ENCODE data around the gene PABPN1L.
A peak's percentile ranks its signal among the peaks of the same experiment; 100 is the strongest.

Gene PABPN1L

DNA sequence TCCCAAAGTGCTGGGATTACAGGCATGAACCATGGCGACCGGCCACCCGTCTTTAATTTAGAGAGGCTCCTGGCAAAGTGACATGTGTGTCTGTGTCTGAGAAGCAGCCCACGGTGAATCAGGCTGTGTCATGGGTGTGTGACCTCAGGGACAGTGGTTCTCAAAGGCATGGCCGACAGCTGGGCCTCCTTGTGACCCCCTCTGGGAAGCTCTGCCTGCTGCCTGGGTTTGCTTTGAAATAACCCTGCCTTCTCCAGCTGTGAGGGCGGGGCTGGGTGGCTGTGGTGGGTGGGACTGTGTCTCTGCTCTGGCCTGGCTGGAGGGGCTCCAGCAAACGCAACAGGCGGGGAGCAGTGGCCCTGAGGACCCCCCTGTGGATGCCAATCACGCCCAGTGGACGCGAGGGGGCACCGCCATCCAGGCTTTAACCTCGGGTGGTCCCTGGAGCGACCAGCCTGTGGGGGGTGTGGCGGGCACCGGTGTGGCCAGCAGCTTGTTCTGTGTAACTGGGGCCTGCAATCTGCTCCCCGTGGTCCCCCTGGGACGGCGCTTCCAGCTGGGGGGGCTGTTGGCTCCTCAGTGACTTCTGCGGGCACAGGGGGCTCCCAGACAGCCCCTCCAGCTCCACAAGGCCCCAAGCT is 46.0 kb downstream of the PABPN1L start:
- TF ChIP-seq, protein P1, sequence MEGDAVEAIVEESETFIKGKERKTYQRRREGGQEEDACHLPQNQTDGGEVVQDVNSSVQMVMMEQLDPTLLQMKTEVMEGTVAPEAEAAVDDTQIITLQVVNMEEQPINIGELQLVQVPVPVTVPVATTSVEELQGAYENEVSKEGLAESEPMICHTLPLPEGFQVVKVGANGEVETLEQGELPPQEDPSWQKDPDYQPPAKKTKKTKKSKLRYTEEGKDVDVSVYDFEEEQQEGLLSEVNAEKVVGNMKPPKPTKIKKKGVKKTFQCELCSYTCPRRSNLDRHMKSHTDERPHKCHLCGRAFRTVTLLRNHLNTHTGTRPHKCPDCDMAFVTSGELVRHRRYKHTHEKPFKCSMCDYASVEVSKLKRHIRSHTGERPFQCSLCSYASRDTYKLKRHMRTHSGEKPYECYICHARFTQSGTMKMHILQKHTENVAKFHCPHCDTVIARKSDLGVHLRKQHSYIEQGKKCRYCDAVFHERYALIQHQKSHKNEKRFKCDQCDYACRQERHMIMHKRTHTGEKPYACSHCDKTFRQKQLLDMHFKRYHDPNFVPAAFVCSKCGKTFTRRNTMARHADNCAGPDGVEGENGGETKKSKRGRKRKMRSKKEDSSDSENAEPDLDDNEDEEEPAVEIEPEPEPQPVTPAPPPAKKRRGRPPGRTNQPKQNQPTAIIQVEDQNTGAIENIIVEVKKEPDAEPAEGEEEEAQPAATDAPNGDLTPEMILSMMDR (conservative IDR thresholded peaks at IDR 0.05), result no peak

DNA sequence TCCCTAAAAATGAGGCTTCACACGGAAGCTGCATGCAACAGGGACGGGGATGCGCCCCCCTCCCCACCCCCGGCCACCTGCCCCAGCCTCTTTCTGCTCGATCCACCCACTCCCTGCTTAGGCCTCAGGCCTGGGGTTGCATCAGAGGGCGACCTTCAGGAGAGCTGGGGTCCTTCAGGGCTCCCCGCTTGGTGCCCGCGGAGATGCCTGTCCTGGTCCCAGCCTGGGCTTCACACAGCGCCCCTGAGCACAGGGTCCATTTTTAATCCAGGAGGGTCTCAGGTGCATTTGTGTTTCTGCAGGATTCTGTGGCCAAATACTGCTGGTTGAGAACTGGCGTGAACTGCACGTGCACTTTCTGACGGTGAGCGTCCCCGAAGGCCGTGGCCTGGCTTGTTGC is 47.3 kb downstream of the PABPN1L start:
- no peak overlapping the region for H3K27ac ChIP-seq
- TF ChIP-seq, protein P1 (conservative IDR thresholded peaks at IDR 0.05), result no peak

More for the DNA sequence above, 46.0 kb downstream of the PABPN1L start:
- H3K27ac ChIP-seq, result no peak overlapping the region

DNA sequence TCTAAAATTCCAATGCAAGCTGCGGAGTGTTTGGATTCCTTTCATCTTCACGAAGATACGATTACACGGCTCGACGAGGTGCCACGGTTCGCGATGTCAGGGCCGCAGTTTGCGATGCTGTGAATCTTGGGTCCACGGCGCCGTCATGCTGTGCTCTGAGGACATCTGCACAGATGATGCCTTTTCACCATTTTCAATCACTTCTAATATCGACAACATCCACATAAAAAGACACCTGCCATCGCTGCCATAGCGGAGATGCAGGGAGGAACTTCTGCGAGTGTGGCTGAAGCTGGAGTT is 47.9 kb downstream of the PABPN1L start:
- TF ChIP-seq, protein P1 (conservative IDR thresholded peaks at IDR 0.05), result no peak
- no peak overlapping the region for H3K27ac ChIP-seq

DNA sequence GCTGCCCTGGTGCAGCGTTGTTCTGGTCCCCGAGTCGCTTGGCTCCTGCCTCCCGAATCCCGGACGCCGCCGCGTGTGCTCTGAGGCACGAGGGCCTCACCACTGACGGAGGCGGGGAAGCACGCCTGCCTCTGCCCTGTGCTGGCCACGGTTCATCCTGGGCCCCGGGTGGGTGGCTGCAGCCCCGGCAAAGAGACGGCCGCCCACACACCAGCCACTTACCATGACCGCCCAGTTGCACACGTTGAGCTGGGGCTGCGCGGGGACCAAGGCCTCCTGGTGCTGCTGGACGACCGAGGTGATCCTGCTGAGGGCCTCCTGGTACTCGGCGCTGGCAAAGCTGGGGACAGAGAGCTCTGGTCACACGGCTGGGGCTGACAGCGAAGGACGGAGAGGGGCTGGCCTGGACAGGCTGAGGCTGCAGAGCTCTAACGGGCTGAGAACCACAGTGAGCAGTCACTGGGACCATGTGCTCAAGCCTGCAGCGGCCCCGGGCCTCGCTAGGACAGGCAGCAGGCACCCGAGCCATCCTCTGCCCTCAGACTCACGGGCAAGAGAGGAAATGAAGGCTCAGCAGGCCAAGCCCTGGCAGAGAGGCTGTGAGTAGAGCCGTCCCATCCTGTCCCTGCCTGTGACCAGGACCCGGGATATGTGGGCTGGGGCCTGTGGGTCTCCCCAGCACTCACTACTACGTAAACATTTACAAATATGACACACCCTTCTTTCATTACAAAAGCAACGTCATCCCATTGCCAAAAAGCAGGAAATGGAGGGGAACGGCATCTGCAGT is 48.5 kb downstream of the PABPN1L start:
- TF ChIP-seq, protein P1 (conservative IDR thresholded peaks at IDR 0.05), result no peak
- no peak overlapping the region for H3K27ac ChIP-seq

DNA sequence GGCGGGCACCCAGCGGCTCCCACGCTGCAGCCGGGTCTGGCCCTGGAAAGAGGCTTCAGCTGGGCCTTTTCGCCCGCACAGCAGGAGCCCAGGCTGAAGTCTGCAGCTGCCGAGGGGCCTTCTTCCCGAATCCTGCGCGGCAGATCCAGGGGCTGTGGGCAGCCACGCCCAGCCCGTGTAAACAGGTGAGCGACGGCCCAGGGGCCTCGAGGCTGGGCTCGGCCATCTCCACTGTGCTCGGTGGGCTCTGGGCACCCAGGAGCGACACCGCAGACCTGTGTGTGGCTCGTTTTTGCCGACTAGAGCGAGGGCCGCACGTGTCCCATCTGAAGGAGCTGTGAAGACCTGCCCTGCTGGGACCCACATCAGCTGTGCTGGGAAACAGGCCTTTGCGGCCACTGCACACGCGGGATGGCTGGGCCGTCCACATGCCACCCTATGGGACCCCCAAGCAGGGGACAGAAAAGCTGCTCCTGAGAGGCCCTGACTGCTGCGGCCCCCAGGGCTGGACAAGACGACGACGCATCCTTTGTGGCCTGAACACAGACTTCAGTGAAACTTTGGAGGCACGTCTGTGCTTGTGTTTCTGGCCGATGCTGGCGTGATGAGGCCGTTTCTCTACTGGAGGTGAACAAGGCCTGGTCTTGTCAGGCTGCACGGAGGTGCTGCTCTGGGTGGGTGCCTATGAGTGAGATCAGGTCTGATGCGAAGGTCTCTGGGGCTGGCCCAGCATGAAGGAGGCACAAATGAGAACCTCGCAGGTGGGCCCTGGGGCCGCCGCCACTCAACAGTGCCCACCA is 49.5 kb downstream of the PABPN1L start:
- H3K27ac ChIP-seq, result no peak overlapping the region
- TF ChIP-seq, protein P1 (conservative IDR thresholded peaks at IDR 0.05), result no peak

DNA sequence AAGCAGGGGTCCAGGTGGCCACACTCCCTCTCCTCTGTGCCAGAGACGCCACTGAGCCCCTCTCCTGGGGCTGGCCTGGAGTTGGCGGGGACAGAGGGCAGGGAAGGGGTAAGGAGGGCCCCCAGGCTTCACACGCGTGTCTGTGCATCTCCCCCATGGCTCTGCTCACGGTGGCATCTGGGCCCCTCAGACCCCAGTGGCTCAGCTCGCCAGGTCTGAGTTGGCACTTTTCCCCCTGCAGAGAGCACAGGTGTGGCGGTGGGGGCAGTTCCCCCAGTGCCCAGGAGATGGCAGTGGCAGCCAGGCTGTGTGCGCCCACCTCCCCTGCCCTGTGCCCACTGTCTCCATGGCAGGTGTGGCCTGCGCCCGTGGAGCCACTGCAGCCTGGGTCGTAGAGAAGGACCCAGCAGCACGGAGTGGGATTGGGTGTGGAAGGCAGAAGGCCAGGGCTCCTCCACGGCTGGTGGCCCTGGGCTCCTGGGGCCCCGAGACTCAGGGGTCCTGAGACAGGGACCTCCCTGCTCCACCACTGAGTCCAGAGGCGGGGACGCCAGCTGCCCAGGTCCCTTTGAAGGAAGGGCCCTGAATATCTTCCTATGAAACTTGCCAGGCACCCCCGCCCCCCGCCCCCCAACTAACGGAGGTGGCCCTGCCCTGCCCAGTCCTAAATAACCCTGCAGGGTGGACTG is 50.4 kb downstream of the PABPN1L start:
- TF ChIP-seq, protein P1 (conservative IDR thresholded peaks at IDR 0.05), result peak; percentile 71
- no peak overlapping the region for H3K27ac ChIP-seq

DNA sequence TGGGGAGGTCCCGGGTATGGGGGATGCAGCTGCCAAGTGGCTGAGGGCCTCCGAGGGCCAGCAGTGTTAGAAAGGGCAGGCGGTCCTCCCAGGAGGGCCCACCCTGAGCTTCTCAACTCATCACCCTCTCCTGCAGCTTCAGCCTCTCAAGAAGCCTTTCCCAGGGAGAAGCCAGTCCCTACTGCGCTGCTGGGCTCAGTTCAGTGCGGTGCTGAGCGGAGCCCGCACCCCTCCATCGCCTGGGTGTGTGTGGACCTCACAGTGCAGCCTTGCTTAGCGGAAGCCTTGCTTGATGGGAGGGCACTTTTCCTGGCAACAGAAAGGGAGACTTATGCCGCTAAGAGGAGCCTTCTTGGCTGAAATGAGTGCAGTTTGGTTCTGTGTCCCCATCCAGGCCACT is 51.2 kb downstream of the PABPN1L start:
- TF ChIP-seq, protein P1 (conservative IDR thresholded peaks at IDR 0.05), result no peak
- H3K27ac ChIP-seq, result no peak overlapping the region

Measured in VCaP (cell line).